IMR-90 (cell line): Measurements from ENCODE around the gene HSF2. TPM values are rescaled to one million over a fixed set of nuclear protein-coding genes. Genes with fewer than 3 reads are reported as not detected.

ENCODE experiments used
- ATAC-seq: fragments of 200-7000 bp; cut with Tn5 transposase; 2 replicates; pipeline ENCODE4 v1.9.1; 2020; ENCODE audit warnings: low read depth, mild to moderate bottlenecking, moderate library complexity
- BruUV-seq: library from RNA; stranded (reverse); fragments of 400-500 nt; replicated peaks from 2 replicates; lab custom pipeline; 2021; lab: Mats Ljungman, UMichigan
- CTCF ChIA-PET: fragments of 300-600 bp; formaldehyde crosslinking; extraction: SDS; loops from one replicate; lab custom pipeline; 2021; ENCODE audit warnings: antibody characterized with exemption; lab: Yijun Ruan, JAX
- POLR2A ChIA-PET: fragments of 300-600 bp; sonication (Branson Sonifier 250); formaldehyde crosslinking; loops from one replicate; lab custom pipeline; 2022; ENCODE audit warnings: antibody characterized with exemption; ENCODE audit not compliant: unreplicated experiment; lab: Charles Lee
- DNase-seq: peaks from one replicate; pipeline ENCODE4 v3.0.0; 2013
- H2AFZ ChIP-seq: replicated peaks from 2 replicates; pipeline ENCODE3; 2013; ENCODE audit warnings: low read length, mild to moderate bottlenecking; ENCODE audit not compliant: poor library complexity
- H2AK5ac ChIP-seq: 2 replicates; pipeline ENCODE4 v1.6.1; 2013; ENCODE audit warnings: low read depth, low read length, inconsistent platforms
- H2AK9ac ChIP-seq: replicated peaks from 2 replicates; pipeline ENCODE3; 2013; ENCODE audit warnings: mild to moderate bottlenecking, low read depth, low read length, moderate library complexity; ENCODE audit not compliant: poor library complexity
- H2BK120ac ChIP-seq: 2 replicates; pipeline ENCODE4 v1.6.1; 2013; ENCODE audit warnings: low read depth, low read length, inconsistent platforms
- H2BK15ac ChIP-seq: 3 replicates; pipeline ENCODE4 v1.6.1; 2013; ENCODE audit warnings: low read depth, low read length, inconsistent platforms
- H2BK20ac ChIP-seq: 2 replicates; pipeline ENCODE4 v1.6.1; 2013; ENCODE audit warnings: low read depth, mild to moderate bottlenecking, inconsistent platforms, low read length, moderate library complexity
- H2BK5ac ChIP-seq: 2 replicates; pipeline ENCODE4 v1.6.1; 2013; ENCODE audit warnings: mild to moderate bottlenecking, low read depth, low read length, inconsistent platforms; ENCODE audit not compliant: poor library complexity, severe bottlenecking
- H3K14ac ChIP-seq: replicated peaks from 2 replicates; pipeline ENCODE4 v1.6.1; 2013; ENCODE audit warnings: low read depth, low read length, inconsistent platforms
- H3K18ac ChIP-seq: 2 replicates; pipeline ENCODE4 v1.6.1; 2013; ENCODE audit warnings: low read depth, low read length, control low read depth
- H3K23ac ChIP-seq: 2 replicates; pipeline ENCODE4 v1.6.1; 2013; ENCODE audit warnings: low read depth, low read length, inconsistent platforms
- H3K27ac ChIP-seq: 2 replicates; pipeline ENCODE4 v1.5.1; 2013; ENCODE audit warnings: mild to moderate bottlenecking, control low read depth, low read length; ENCODE audit not compliant: insufficient read depth
- H3K27me3 ChIP-seq: 2 replicates; pipeline ENCODE4 v1.6.1; 2013; ENCODE audit warnings: low read length; ENCODE audit not compliant: control insufficient read depth, insufficient read depth
- H3K36me3 ChIP-seq: 2 replicates; pipeline ENCODE4 v1.6.1; 2013; ENCODE audit warnings: low read length, mixed read lengths; ENCODE audit not compliant: control insufficient read depth, insufficient read depth
- H3K4ac ChIP-seq: 2 replicates; pipeline ENCODE4 v1.6.1; 2013; ENCODE audit warnings: low read depth, low read length, inconsistent platforms
- H3K4me1 ChIP-seq: 2 replicates; pipeline ENCODE4 v1.6.1; 2013; ENCODE audit warnings: low read length, mixed read lengths; ENCODE audit not compliant: control insufficient read depth, insufficient read depth
- H3K4me2 ChIP-seq: 2 replicates; pipeline ENCODE4 v1.6.1; 2013; ENCODE audit warnings: low read depth, mild to moderate bottlenecking, control low read depth, low read length, moderate library complexity
- H3K4me3 ChIP-seq: 2 replicates; pipeline ENCODE4 v1.5.1; 2013; ENCODE audit warnings: low read depth, mild to moderate bottlenecking, control low read depth, low read length, moderate library complexity; ENCODE audit not compliant: insufficient read depth
- H3K56ac ChIP-seq: 2 replicates; pipeline ENCODE4 v1.6.1; 2013; ENCODE audit warnings: low read length, inconsistent platforms; ENCODE audit not compliant: insufficient read depth; ENCODE audit errors: extremely low read depth
- H3K79me1 ChIP-seq, 2 experiments: 2 replicates each; pipeline ENCODE4 v1.6.1; 2013; ENCODE audit warnings: low read length in 2 of 2, inconsistent platforms in 1 of 2, low read depth in 1 of 2
- H3K9ac ChIP-seq: 2 replicates; pipeline ENCODE4 v1.6.1; 2013; ENCODE audit warnings: low read depth, low read length, control low read depth
- H3K9me1 ChIP-seq: 2 replicates; pipeline ENCODE4 v1.6.1; 2013; ENCODE audit warnings: low read length, inconsistent platforms; ENCODE audit not compliant: insufficient read depth
- H3K9me3 ChIP-seq: 2 replicates; pipeline ENCODE4 v1.6.1; 2013; ENCODE audit warnings: low read length; ENCODE audit not compliant: control insufficient read depth, insufficient read depth
- H4K20me1 ChIP-seq: 2 replicates; pipeline ENCODE4 v1.6.1; 2013; ENCODE audit warnings: low read length, inconsistent platforms; ENCODE audit not compliant: insufficient read depth
- H4K5ac ChIP-seq: 2 replicates; pipeline ENCODE4 v1.6.1; 2013; ENCODE audit warnings: mild to moderate bottlenecking, low read depth, low read length, control low read depth
- H4K8ac ChIP-seq, 2 experiments: 2 replicates each; pipeline ENCODE4 v1.6.1; 2013; ENCODE audit warnings: low read depth in 2 of 2, low read length in 2 of 2, control low read depth in 1 of 2, inconsistent platforms in 1 of 2
- H4K91ac ChIP-seq: 2 replicates; pipeline ENCODE4 v1.6.1; 2013; ENCODE audit warnings: low read depth, low read length, inconsistent platforms; ENCODE audit not compliant: insufficient read depth
- CEBPB ChIP-seq: IDR thresholded peaks from 2 replicates; pipeline ENCODE4 v1.6.1; 2012; ENCODE audit warnings: low read depth, low read length, improper control_type of control experiment
- CTCF ChIP-seq: conservative IDR thresholded peaks from 2 replicates; pipeline ENCODE4 v1.5.1; 2012; ENCODE audit warnings: mild to moderate bottlenecking, low read depth, low read length, improper control_type of control experiment
- RAD21 ChIP-seq: IDR thresholded peaks from 2 replicates; pipeline ENCODE4 v1.6.1; 2012; ENCODE audit warnings: low read length, improper control_type of control experiment
- WGBS, 2 experiments: methylation state at CpG; one replicate each; pipeline versions ENCODE4 v1.1.5 to v1.1.7; 2013; ENCODE audit warnings: missing lambda C conversion rate in 2 of 2; ENCODE audit not compliant: insufficient read length in 1 of 2; ENCODE audit errors: extremely low coverage in 2 of 2; 5-methylcytosine and 5-hydroxymethylcytosine counted together
- dilution Hi-C: fragments of 300-500 bp; cut with HindIII; formaldehyde crosslinking; loops from one replicate; pipeline ENCODE4 v1.14.3; 2018; ENCODE audit warnings: low sequenced_read_pairs; ENCODE audit not compliant: unreplicated experiment
- in situ Hi-C: fragments of 300-500 bp; cut with MboI; formaldehyde crosslinking; loops from 3 replicates; pipeline ENCODE4 v1.14.3; 2019; ENCODE audit warnings: low sequenced_read_pairs, inconsistent platforms, mixed read lengths
- intact Hi-C: fragments of 100-400 bp; cut with micrococcal nuclease; formaldehyde crosslinking; loops from 2 replicates; pipeline ENCODE4 v1.10.0; 2022
- polyA plus RNA-seq, 3 experiments: library from polyadenylated mRNA; depleted of rRNA; stranded (reverse); fragments of >200 nt; gene quantifications; 2 replicates each; pipeline ENCODE4 v1.2.3, GENCODE V29; 2012; ENCODE audit warnings: low replicate concordance in 1 of 3
- total RNA-seq: library from RNA; depleted of rRNA; stranded (reverse); fragments of >200 nt; gene quantifications from 2 replicates; pipeline ENCODE4 v1.2.3, GENCODE V29; 2012

The HSF2 gene
- total and polyA plus RNA-seq, 2 of the 4 experiments (the other 2 are of a cell fraction) = 17.6 to 28.9 TPM

DNA sequence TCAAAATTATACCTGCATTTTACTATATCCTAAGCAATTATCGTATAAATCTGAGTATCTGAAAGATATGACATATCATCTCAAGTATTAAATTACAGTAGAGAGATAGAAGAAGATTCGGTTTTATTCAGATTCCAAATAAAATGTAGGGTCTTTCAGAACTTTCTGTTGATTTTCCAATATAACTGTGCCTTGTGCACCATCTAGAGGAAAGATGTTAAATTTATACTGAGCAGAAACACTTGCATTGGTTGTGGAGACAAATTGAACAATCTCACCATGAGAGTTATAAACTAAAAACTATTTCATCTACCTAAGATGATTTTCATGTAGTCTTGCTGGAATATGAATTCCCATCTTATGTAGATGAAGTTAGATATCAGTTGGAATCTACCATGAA lies 26.8 kb upstream of the HSF2 start:
- intact Hi-C loops (loop anchor here (1.0 kb wide), 1 partner anchor 942 kb away; no protein-coding TSS in a partner anchor), dilution Hi-C loops (no loop called here), in situ Hi-C loops (no loop called here)
- no peak overlapping the region for H3K4me3 ChIP-seq
- no peak overlapping the region for H3K23ac ChIP-seq
- no peaks in the 10 kb centered on the region for H3K79me1 ChIP-seq
- no peak overlapping the region for H2AK9ac ChIP-seq
- no peak overlapping the region for H2BK120ac ChIP-seq
- no peak overlapping the region for H2BK20ac ChIP-seq
- peak; percentile 21; the same call in 1 of the 2 replicates for TF ChIP-seq CTCF
- 0 out of 2 replicates have a peak, but pooled peaks have one; percentile 21 for TF ChIP-seq RAD21
- TF ChIP-seq CEBPB = no peak
- DNase-seq = peak; percentile 6
- H3K4me2 ChIP-seq = no peak overlapping the region
- WGBS, 2 experiments = no CpG with 5 or more reads among the region's 2 CpGs
- H3K4me1 ChIP-seq = no peaks in the 10 kb centered on the region
- H4K91ac ChIP-seq = no peak overlapping the region
- H3K14ac ChIP-seq = no peak overlapping the region
- no peak overlapping the region for H4K5ac ChIP-seq
- H2AFZ ChIP-seq = no peak overlapping the region
- H2BK15ac ChIP-seq = no peak overlapping the region
- H3K9me3 ChIP-seq = no peaks in the 10 kb centered on the region
- ChIA-PET POLR2A (no interaction called here), CTCF (no interaction called here)
- no TSS peak for BruUV-seq
- no peak overlapping the region for H3K18ac ChIP-seq
- H3K27me3 ChIP-seq = no peaks in the 10 kb centered on the region
- H4K20me1 ChIP-seq = no peaks in the 10 kb centered on the region
- no peak overlapping the region for H3K27ac ChIP-seq
- H4K8ac ChIP-seq = no peak overlapping the region
- H3K9me1 ChIP-seq = no peaks in the 10 kb centered on the region
- H2AK5ac ChIP-seq = no peak overlapping the region
- H3K9ac ChIP-seq = no peak overlapping the region
- no peak overlapping the region for H3K4ac ChIP-seq
- no peak for ATAC-seq
- no peaks in the 10 kb centered on the region for H3K36me3 ChIP-seq
- no peak overlapping the region for H2BK5ac ChIP-seq
- H3K56ac ChIP-seq = no peak overlapping the region
